ENCODE data around the gene TRPM5. TPM values are rescaled to one million over a fixed set of nuclear protein-coding genes. Genes with fewer than 3 reads are reported as not detected.

Gene TRPM5
- total RNA-seq, 1 donor from 2014 or later: not detected

GRCh38 chr11:2439820-2440219, 4.5 kb downstream of the TRPM5 start:
- DNase-seq (ENCODE audit: low spot score): no peak
- no peak for TF ChIP-seq CTCF (IDR thresholded peaks at IDR 0.05)
- Mint-ChIP-seq H3K4me3 (ENCODE audit: unreplicated experiment) (no peak overlapping the region), H3K9me3 (ENCODE audit: low read depth) (peaks cover 13% of the 10 kb centered on the region), H3K4me1 (ENCODE audit: low read depth) (no peaks in the 10 kb centered on the region), H3K27me3 (ENCODE audit: low read depth) (peaks cover 46% of the 10 kb centered on the region), H3K36me3 (ENCODE audit: low read depth) (peaks cover 2% of the 10 kb centered on the region), H3K27ac (ENCODE audit: unreplicated experiment) (no peak overlapping the region)

DNA sequence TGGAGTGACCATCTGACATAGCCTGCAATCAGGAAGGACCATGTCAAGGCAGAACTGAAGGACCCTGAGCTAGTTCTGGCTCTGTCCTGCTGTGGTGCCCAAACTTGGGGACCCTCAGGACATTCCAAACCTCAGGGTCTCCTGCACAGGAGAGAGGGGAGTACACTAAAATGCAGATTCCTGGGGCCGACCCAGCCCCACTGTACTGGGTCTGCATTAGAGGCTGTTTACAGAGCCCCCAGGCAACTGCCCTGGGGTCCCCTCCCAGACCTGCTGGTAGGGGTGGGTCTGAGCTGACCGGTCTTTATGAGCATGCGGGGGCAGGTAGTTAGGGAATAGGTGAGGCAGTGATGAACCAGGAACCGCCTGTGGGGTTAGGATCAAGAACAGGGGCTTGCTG, 6.8 kb downstream of the TRPM5 start:
- no peak overlapping the region for H3K27ac Mint-ChIP-seq (ENCODE audit: unreplicated experiment)
- H3K36me3 Mint-ChIP-seq (ENCODE audit: low read depth): peaks cover 2% of the 10 kb centered on the region
- peaks cover 4% of the 10 kb centered on the region for H3K9me3 Mint-ChIP-seq (ENCODE audit: low read depth)
- no peaks in the 10 kb centered on the region for H3K4me1 Mint-ChIP-seq (ENCODE audit: low read depth)
- no peak for TF ChIP-seq CTCF (IDR thresholded peaks at IDR 0.05)
- peaks cover 35% of the 10 kb centered on the region for H3K27me3 Mint-ChIP-seq (ENCODE audit: low read depth)
- no peak overlapping the region for H3K4me3 Mint-ChIP-seq (ENCODE audit: unreplicated experiment)
- DNase-seq (ENCODE audit: low spot score): peak; percentile 59

- Mint-ChIP-seq H3K27me3 (ENCODE audit: low read depth) (peaks cover 37% of the 10 kb centered on the region), H3K9me3 (ENCODE audit: low read depth) (peaks cover 3% of the 10 kb centered on the region), H3K4me1 (ENCODE audit: low read depth) (no peaks in the 10 kb centered on the region), H3K36me3 (ENCODE audit: low read depth) (peaks cover 2% of the 10 kb centered on the region), H3K27ac (ENCODE audit: unreplicated experiment) (no peak overlapping the region), H3K4me3 (ENCODE audit: unreplicated experiment) (no peak overlapping the region)
- TF ChIP-seq CTCF (IDR thresholded peaks at IDR 0.05): no peak
- peak; percentile 82 for DNase-seq (ENCODE audit: low spot score)
Observed at GRCh38 chr11:2436521-2437031, 7.7 kb downstream of the TRPM5 start.

GRCh38 chr11:2436013-2436520, 8.2 kb downstream of the TRPM5 start:
- no peak overlapping the region for H3K27ac Mint-ChIP-seq (ENCODE audit: unreplicated experiment)
- peak; percentile 63 for DNase-seq (ENCODE audit: low spot score)
- H3K4me3 Mint-ChIP-seq (ENCODE audit: unreplicated experiment): no peak overlapping the region
- no peak for TF ChIP-seq CTCF (IDR thresholded peaks at IDR 0.05)
- H3K27me3 Mint-ChIP-seq (ENCODE audit: low read depth): peaks cover 39% of the 10 kb centered on the region
- H3K9me3 Mint-ChIP-seq (ENCODE audit: low read depth): peaks cover 3% of the 10 kb centered on the region
- no peaks in the 10 kb centered on the region for H3K4me1 Mint-ChIP-seq (ENCODE audit: low read depth)
- peaks cover 2% of the 10 kb centered on the region for H3K36me3 Mint-ChIP-seq (ENCODE audit: low read depth)

DNA sequence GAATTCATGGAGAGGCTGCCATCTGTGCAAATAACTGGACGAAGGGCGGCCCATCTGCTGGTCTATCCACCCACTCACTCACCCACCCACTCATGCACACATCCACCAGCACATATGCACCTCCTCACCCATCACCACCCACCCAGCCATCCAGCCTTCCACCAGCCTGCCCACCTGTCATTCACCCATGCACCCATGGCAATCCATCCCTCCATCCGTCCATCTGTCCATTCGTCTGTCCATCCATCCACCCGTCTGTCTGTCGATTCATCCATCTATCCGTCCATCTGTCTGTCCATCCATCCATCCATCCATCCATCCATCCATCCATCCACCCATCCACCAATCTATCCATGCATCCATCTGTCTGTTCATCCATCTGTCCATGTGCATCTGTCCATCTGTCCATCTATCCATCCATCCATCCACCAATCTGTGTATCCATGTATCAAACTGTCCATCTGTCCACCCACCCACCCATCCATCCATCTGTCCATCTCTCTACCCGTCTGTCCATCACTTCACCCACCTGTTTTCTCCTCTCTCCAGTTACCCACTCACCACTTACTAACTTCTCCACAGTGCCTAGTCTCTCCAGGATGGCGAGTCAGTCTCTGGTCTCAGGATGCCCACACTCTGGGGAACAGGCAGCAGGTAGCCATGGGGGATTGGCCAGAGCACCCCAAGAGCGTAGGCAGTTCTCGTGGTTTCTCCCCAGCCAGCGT, 8.9 kb downstream of the TRPM5 start:
- peaks cover 2% of the 10 kb centered on the region for H3K36me3 Mint-ChIP-seq (ENCODE audit: low read depth)
- DNase-seq (ENCODE audit: low spot score): peak; percentile 73
- H3K4me1 Mint-ChIP-seq (ENCODE audit: low read depth): no peaks in the 10 kb centered on the region

More for the DNA sequence above, 8.9 kb downstream of the TRPM5 start:
- H3K27me3 Mint-ChIP-seq (ENCODE audit: low read depth): peaks cover 33% of the 10 kb centered on the region
- peaks cover 3% of the 10 kb centered on the region for H3K9me3 Mint-ChIP-seq (ENCODE audit: low read depth)
- H3K4me3 Mint-ChIP-seq (ENCODE audit: unreplicated experiment): no peak overlapping the region
- no peak for TF ChIP-seq CTCF (IDR thresholded peaks at IDR 0.05)
- H3K27ac Mint-ChIP-seq (ENCODE audit: unreplicated experiment): no peak overlapping the region

Data from chondrocyte (in vitro differentiated cells).